H7 (cell line): ENCODE measurements around the gene NEO1. TPM values are rescaled to one million over a fixed set of nuclear protein-coding genes. Genes with fewer than 3 reads are reported as not detected.

Experiments used
- DNase-seq: peaks from one replicate; pipeline ENCODE4 v3.0.0; 2012
- H3K27me3 ChIP-seq: 2 replicates; pipeline ENCODE4 v1.6.0; 2011; ENCODE audit warnings: mild to moderate bottlenecking, low read length; ENCODE audit not compliant: control insufficient read depth, insufficient read depth
- H3K36me3 ChIP-seq: replicated peaks from 2 replicates; pipeline ENCODE4 v1.5.1; 2011; ENCODE audit warnings: low read length; ENCODE audit not compliant: control insufficient read depth, insufficient read depth
- H3K4me3 ChIP-seq: 2 replicates; pipeline ENCODE4 v1.5.1; 2011; ENCODE audit warnings: low read depth, mild to moderate bottlenecking, control low read depth, low read length, moderate library complexity; ENCODE audit not compliant: insufficient read depth
- total RNA-seq: library from RNA; depleted of rRNA; stranded (reverse); fragments of >200 nt; shearing (Covaris generic); gene quantifications from 2 replicates; pipeline ENCODE4 v1.2.3, GENCODE V29; 2014

NEO1 gene
- total RNA-seq, 1 experiment from 2014 or later: 28.9 TPM

- Histone ChIP-seq H3K36me3 (peaks cover 4% of the 10 kb centered on the region), H3K4me3 (no peak overlapping the region), H3K27me3 (no peaks in the 10 kb centered on the region)
- DNase-seq: peak; percentile 30
Measured at GRCh38 chr15:73338606-73339374, 286.5 kb downstream of the NEO1 start.

GRCh38 chr15:73340502-73341192 is 288.4 kb downstream of the NEO1 start:
- Histone ChIP-seq H3K27me3 (no peaks in the 10 kb centered on the region), H3K4me3 (no peak overlapping the region), H3K36me3 (peaks cover 4% of the 10 kb centered on the region)
- DNase-seq: peak; percentile 37

- no peaks in the 10 kb centered on the region for H3K27me3 ChIP-seq
- peaks cover 4% of the 10 kb centered on the region for H3K36me3 ChIP-seq
- H3K4me3 ChIP-seq: no peak overlapping the region
- DNase-seq: peak; percentile 31
Measured at GRCh38 chr15:73341886-73342600, 289.8 kb downstream of the NEO1 start.

- H3K36me3 ChIP-seq: peaks cover 4% of the 10 kb centered on the region
- DNase-seq: no peak
Measured at GRCh38 chr15:73344056-73344455, 291.8 kb downstream of the NEO1 start.

GRCh38 chr15:73345658-73346057 is 293.4 kb downstream of the NEO1 start:
- Histone ChIP-seq H3K27me3 (no peaks in the 10 kb centered on the region), H3K4me3 (no peak overlapping the region), H3K36me3 (peaks cover 4% of the 10 kb centered on the region)
- DNase-seq: no peak

More at GRCh38 chr15:73344056-73344455, 291.8 kb downstream of the NEO1 start:
- Histone ChIP-seq H3K27me3 (no peaks in the 10 kb centered on the region), H3K4me3 (no peak overlapping the region)

- Histone ChIP-seq H3K36me3 (peaks cover 4% of the 10 kb centered on the region), H3K4me3 (no peak overlapping the region), H3K27me3 (no peaks in the 10 kb centered on the region)
- peak; percentile 85 for DNase-seq
Measured at GRCh38 chr15:73346735-73347312, 294.6 kb downstream of the NEO1 start.

GRCh38 chr15:73349191-73349590 is 296.9 kb downstream of the NEO1 start:
- DNase-seq: no peak
- no peak overlapping the region for H3K4me3 ChIP-seq
- no peaks in the 10 kb centered on the region for H3K27me3 ChIP-seq
- no peaks in the 10 kb centered on the region for H3K36me3 ChIP-seq

- no peak overlapping the region for H3K4me3 ChIP-seq
- no peaks in the 10 kb centered on the region for H3K36me3 ChIP-seq
- DNase-seq: no peak
- H3K27me3 ChIP-seq: no peaks in the 10 kb centered on the region
Measured at GRCh38 chr15:73352082-73352481, 299.8 kb downstream of the NEO1 start.

- DNase-seq: peak; percentile 60
- no peaks in the 10 kb centered on the region for H3K27me3 ChIP-seq
- H3K4me3 ChIP-seq: no peak overlapping the region
- no peaks in the 10 kb centered on the region for H3K36me3 ChIP-seq
Measured at GRCh38 chr15:73353734-73354133, 301.5 kb downstream of the NEO1 start.

- no peaks in the 10 kb centered on the region for H3K36me3 ChIP-seq
- DNase-seq: no peak
- H3K4me3 ChIP-seq: no peak overlapping the region
- H3K27me3 ChIP-seq: no peaks in the 10 kb centered on the region
Measured at GRCh38 chr15:73354241-73354640, 302.0 kb downstream of the NEO1 start.
